ENCODE data around the gene PCGF6.

GRCh38 chr10:103327906-103328305 lies 23.0 kb downstream of the PCGF6 start:
- no peak for TF ChIP-seq CTCF (conservative IDR thresholded peaks at IDR 0.05 in 1 of 2, IDR thresholded peaks at IDR 0.05 in 1 of 2; ENCODE audit: extremely low read depth in 1 of 2, insufficient read depth in 1 of 2, low read depth in 1 of 2, low read length in 2 of 2)
- no peak for TF ChIP-seq EZH2 (IDR thresholded peaks at IDR 0.05; ENCODE audit: borderline replicate concordance, low read length)
